Measurements from ENCODE around the gene KIF1B.
A peak's percentile ranks its signal among the peaks of the same experiment; 100 is the strongest.

The KIF1B gene

DNA sequence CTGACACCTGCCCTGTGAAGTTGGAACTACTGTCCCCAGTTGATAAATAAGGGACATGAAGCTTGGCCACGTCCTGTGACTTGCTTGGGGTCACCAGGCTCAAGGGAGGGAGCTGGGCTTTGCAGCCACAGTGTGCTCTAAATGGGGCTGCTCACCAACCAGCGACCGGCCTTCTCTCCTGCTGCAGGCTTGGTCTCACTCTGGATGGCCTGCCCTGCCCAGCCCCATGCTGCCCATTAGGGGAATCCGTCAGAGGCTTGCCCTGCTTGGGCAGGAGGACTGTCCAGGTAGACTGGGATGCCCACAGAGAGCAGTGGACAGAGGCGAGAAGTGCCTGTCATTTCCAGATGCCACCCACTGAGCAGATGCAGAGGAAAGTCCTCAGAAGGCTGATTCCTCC lies 218.6 kb downstream of the KIF1B start:
- no peak overlapping the region for H3K4me3 ChIP-seq (ENCODE audit: low read depth, low read length)
- TF ChIP-seq, protein P1, sequence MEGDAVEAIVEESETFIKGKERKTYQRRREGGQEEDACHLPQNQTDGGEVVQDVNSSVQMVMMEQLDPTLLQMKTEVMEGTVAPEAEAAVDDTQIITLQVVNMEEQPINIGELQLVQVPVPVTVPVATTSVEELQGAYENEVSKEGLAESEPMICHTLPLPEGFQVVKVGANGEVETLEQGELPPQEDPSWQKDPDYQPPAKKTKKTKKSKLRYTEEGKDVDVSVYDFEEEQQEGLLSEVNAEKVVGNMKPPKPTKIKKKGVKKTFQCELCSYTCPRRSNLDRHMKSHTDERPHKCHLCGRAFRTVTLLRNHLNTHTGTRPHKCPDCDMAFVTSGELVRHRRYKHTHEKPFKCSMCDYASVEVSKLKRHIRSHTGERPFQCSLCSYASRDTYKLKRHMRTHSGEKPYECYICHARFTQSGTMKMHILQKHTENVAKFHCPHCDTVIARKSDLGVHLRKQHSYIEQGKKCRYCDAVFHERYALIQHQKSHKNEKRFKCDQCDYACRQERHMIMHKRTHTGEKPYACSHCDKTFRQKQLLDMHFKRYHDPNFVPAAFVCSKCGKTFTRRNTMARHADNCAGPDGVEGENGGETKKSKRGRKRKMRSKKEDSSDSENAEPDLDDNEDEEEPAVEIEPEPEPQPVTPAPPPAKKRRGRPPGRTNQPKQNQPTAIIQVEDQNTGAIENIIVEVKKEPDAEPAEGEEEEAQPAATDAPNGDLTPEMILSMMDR (IDR thresholded peaks at IDR 0.05; ENCODE audit: low read depth, low read length), result no peak

- peak overlapping the region; percentile 76 for H3K4me3 ChIP-seq (ENCODE audit: low read depth, low read length)
- TF ChIP-seq, protein P1 (IDR thresholded peaks at IDR 0.05; ENCODE audit: low read depth, low read length), result no peak
Observed at GRCh38 chr1:10429868-10430215, 219.5 kb downstream of the KIF1B start.

DNA sequence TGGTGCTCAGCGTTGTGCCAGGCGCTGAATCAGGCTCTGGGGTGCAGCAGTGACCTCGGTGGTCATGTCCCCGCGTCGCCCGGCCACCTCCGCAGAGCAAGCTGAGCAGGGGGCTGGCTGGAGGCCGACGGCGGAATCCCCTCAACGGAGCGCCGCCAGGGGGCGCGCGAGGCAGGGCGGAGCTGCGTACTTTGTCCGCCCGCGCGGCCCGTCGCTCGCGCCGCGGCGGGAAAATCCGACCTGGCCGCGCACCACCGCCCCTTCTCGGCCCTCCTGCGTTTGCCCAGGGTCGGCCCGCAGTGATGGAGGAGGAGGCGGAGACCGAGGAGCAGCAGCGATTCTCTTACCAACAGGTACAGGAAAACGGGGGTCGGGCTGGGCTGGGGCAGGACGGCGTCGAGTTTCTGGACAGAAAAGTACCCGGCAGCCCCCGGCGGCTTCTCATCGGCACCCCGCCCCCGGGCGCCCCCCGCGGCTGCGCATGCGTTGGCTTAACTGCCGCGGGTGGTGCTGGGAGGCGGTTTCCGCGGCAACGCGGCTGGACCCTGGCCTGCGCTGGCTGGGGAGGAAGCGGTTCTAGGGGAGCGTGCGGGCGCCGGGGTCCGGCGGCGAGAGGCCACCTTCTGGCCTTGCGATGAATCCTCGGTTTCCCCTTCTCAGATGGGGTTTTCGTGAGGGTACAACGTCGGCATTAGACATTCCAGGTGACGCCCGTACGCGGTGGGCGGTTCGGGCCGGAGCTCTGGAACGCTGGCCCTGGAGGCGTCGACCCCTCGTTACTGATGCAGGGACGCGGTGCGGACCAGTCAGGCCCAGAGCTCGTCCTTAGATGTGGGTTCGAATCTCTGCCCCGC lies 220.1 kb downstream of the KIF1B start, which contains the start of gene CENPS:
Gene CENPS, plus strand, starts transcription at position 218 of the 854 bp plus-strand sequence. Its CDS starts 85 bp downstream, at position 303.
- TF ChIP-seq, protein P1 (IDR thresholded peaks at IDR 0.05; ENCODE audit: low read depth, low read length), result peak; percentile 74
- peak within 1 kb of the TSS; percentile 76 for H3K4me3 ChIP-seq (ENCODE audit: low read depth, low read length)
